HUDEP-2 (cell line): ENCODE results near the gene SNX33.

ENCODE experiments used
- DNase-seq, 76 experiments: peaks; one replicate each; lab custom pipeline; 2025; ENCODE audit not compliant: unreplicated experiment in 76 of 76; lab: John Stamatoyannopoulos, UW

The SNX33 gene

DNA sequence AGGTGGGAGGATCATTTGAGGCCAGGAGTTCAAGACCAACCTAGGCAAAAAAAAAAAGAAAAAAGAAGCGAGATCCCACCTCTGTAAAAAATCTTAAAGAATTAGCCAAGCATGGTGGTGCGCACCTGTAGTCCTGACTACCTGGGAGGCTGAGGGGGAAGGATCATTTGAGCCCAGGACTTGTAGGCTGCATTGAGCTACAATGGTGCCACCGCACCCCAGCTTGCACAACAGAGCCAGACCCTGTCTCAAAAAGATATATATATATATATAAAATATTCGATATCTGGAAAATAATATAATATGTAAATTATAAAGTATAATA is 6.6 kb upstream of the SNX33 start:
- no peak for DNase-seq

DNA sequence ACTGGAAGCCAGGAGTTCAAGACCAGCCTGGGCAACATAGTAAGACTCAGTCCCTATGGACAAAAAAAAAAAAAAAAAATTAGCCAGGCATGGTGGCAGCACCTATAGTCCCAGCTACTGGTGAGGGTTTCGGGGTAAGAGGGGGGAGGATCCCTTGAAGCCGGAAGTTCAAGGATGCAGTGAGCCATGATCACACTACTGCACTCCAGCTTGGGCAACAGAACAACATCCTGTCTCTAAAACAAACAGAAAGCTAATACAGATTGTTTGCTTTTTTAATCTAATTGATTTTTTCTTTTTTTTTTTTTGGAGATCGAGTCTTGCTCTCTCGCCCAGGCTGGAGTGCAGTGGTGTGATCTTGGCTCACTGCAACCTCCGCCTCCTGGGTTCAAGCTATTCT is 6.1 kb upstream of the SNX33 start:
- DNase-seq, result no peak

DNA sequence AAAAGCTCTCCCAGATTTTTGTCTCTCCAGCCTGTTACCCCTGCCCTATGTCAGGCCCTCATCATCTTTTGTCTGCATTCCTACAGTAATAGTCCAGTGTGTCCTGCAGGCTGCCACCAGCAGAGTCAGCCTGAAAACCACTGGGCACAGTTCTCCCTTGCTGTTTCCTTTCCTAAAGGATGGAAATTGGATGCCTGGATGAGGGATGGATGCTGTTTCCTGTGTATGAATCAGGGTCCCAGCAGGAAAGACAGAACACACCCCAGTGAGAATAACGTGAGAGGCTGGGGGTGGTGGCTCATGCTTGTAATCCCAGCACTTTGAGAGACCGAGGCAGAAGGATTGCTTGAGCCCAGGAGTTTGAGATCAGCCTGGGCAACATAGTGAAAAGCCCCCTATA is 3.3 kb upstream of the SNX33 start:
- DNase-seq, result no peak

DNA sequence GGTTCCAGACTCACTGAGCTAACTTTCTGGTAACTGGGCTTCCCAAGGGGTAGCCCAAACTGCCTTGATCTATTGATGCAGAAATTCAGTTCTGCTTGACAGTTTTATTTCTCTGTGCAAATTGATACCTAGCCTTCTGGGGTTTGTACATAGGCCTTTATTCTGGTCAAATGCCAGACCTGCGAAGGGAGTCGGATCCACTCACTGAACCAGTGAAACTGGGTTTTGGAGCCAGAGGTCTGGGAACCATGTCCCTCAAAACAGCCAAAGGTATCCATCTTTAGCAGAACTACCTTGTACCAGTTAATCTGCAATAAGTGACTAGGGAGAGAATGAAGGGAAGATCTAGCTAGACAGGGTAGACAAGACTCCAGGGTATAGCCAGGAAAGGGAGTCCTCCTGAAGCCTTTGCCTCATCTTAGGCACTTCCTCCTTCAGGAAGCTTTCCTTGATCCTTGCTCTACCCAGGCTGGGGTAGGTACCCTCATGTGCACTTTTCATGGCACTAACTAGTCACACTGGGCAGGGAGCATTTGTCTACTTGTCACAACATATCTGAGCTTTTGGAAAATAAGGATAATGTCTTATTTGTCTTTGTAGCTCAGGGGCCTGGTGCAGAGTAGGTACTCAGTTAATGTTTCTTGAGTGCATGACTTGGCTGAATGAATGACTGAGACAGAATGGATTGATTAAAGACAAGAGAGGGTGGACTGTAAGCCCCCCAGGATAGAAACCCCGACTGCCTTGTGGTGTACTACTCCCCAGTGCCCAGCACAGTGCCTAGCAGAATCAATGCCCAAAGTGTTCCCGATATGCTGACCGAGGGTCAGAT is 1.4 kb upstream of the SNX33 start:
- DNase-seq, result no peak

DNA sequence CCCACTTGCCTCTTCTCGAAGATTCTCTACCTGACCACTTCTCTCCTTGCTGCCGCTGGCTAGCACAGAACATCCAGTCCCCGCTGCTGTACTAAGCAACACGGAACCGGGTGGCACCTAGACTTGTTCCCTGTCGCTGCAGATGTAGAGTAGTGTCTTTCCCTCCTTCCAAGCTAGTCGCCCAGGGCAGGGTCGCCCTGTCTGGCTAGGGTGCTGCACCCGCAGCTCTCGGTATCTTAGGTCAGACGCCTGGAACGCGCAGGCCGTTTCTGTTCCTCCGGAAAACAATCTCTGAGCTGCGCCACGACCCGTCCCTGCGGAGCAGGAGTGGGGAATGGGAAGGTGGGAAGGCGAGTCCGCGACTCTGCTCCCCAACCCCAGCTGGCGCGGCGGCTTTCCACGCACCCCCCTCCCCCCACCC is 758 bp upstream of the SNX33 start:
- DNase-seq, result no peak

DNA sequence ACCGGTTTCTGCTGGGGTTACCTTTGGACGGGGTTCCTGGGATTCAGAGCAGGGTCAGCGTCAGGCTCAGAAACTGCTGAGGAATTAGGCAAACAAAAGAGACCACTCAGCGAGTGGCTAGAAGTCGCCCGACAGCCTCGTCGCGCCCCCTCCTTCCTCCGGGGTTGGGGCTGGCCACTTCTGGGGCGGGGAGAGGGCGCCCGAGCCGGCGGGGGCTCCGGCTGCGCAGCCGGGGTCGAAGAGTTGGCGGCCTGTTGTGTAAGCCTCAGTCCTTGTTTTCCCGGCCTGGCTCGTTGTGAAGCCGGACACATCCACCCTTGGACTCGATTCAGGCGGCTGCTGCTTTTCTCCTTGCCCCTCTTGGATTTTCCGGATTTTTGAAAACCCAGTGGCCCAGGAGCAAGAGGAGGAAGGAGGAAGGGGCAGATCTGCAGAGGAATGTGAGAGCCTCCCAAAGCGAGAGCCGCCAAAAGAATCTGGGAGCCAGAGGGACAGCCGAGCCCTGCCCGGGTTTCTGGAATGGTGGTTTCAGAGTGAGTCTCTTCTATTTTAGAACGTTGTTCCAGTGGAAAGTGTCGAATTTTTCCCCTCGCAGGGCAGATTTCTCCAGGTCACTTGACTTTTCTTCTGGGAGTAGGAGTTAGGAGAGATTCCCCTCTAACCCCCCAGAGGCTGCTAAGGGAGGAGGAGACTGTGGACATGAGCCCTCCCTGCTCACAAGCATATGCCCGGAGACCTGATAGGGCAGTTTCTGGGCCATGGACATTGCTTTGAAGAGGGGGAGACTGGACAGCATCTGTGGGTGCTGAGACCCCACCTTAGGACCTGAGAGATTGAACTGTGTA is 666 bp downstream of the SNX33 start:
- DNase-seq, result no peak

DNA sequence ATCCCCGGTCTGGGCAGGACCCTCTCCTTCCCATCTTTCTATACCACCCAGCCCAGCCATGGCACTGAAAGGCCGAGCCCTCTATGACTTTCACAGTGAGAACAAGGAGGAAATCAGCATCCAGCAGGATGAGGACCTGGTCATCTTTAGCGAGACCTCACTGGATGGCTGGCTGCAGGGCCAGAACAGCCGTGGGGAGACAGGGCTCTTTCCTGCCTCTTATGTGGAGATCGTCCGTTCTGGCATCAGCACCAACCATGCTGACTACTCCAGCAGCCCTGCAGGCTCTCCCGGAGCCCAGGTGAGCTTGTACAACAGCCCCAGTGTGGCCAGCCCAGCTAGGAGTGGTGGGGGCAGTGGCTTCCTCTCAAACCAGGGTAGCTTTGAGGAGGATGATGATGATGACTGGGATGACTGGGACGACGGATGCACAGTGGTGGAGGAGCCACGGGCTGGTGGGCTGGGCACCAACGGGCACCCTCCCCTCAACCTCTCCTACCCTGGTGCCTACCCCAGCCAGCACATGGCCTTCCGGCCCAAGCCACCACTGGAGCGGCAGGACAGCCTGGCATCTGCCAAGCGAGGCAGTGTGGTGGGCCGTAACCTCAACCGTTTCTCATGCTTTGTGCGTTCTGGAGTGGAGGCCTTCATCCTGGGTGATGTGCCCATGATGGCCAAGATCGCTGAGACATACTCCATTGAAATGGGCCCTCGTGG is 1.5 kb downstream of the SNX33 start:
- no peak for DNase-seq

DNA sequence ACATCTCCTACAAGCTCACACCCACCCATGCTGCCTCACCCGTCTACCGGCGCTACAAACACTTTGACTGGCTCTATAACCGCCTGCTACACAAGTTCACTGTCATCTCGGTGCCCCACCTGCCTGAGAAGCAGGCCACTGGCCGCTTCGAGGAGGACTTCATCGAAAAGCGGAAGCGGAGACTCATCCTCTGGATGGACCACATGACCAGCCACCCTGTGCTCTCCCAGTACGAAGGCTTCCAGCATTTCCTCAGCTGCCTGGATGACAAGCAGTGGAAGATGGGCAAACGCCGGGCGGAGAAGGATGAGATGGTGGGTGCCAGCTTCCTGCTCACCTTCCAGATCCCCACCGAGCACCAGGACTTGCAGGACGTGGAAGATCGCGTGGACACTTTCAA is 2.1 kb downstream of the SNX33 start:
- DNase-seq, result no peak

DNA sequence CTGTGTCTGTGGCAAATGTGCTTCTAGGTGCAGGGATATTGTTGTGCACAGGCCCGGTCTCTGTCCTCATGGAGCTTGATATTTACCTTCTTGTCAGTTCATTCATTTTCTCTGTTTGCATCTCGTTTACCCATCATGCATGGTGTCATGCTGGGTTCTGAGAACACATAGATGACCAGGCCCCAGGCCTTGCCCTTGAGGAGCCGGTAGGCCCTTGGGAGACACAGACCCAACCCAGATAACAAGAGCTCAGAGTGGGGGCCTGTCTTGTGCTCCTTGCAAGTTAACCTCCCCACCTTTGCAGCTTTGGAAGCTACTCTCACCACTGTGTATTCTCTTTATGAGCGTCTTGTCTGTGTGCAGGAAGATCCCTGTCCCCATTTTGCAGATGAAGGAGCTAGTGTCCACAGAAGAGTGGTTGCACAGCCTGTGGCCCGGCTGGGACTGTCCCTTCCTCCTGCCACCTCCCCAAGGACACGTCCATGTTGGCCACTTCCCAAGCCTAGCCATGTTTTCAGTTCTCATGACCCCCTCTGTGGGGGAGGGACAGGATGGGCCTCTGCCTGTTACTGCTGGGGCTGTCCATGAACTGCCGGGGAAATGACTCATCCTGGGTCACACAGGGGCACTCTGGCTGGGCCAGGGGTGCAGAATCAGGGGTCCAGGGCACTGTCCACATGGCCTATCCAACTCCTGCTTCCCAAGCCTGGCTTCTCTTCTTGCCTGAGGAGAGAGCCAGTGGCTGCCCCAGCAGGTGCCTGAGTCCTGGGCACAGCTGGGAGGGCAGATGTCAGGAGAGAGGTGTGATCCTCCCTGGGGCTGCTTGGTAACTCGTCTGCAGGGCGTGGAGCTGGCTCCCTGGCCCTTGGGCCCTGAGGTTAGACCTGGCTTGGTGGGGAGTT is 3.4 kb downstream of the SNX33 start:
- peak in 25 of 76 experiments; percentile 9 to 57 (median 22) for DNase-seq

DNA sequence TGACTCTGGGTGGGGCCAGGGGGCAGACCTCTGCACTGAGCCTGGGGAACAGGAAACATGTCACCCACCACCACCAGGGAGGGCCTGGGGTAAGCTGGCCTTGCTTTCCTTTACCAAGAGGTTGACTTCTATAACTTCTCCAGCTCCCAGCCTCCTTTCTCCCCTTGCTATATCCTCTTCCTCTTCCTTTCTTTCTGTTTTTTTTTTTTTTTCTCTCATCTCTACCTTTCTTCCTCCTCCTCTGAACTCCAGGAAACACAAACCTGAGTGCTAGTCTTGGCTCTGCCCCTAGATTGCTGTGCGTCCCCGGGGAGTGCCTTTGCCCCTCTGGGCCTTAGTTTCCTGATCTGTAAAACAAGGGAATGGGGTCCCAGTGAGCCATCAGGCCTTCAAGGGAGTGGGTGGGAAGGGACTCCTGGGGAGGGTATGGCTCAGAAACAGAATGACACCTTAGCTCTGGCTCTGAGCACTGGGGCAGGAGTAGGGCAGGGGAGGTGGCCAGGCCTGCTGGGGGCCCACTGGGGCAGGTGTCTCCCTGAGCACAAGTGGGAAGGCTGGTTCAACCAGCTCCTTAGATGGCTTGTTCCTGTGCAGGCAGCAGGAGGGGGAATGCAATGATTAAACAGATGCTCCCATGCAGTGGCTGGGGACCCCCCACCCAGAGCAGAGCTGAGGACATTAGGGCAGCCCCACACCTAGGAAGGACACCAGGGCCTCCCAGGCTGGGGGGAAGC is 4.3 kb downstream of the SNX33 start:
- no peak for DNase-seq

DNA sequence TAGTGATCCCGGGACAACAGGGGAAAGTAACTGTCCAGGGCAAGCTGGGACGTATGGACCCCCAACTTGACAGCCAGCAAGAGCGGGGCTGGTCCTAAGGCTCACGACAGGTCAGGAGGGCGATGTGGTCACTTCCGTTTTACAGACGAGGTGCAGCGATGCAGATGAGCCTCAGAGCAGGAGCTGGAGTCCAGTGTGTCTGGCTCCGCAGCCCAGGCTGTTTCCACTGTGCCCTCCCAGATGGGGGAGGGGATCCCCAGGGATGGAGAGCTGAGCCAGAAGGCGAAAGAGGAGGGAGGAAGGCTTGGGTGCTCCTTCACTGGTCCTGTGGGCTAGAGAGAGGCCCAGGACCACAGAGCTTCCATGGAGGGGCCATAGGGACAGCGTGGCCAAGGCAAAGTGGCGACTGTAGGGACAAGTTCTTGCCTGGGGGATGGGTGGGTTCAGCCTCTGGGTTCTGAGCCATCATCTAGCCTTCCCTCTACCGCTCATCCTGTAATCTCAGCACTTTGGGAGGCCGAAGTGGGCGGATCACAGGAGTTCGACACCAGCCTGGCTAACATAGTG is 5.7 kb downstream of the SNX33 start:
- no peak for DNase-seq

DNA sequence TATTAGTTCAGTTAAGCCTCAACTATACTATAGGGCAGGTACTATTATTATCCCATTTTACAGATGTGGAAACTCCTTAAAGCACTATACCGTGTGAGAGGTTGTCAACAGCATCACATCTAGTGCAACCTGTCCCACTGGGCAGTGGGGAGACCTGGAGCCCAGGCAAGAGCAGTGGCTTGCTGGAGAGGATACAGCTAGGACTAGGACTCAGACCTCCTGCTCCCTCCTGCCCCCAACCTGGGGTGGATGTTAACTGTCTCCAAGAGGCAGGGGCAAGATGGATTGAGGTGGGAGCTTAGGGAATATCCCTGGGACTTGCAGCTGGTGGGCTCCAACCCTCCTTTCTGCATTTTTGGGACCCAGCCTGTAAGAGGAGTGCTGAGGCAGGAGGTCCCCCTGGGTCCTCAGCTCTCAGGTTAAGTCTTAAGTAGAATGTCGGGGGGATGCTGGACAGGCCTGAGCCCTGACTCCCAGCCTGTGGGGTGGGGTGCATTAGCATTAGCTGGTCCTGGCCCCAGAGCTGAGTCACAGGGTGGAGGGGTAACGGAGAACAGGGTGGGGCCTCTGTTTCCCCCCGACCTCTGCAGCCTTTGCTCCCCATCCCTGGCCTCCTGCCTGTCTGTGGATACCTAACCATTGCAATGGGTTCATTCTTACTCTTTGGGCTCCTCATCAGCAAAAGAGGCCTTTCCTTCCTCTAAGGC is 6.6 kb downstream of the SNX33 start:
- no peak for DNase-seq

DNA sequence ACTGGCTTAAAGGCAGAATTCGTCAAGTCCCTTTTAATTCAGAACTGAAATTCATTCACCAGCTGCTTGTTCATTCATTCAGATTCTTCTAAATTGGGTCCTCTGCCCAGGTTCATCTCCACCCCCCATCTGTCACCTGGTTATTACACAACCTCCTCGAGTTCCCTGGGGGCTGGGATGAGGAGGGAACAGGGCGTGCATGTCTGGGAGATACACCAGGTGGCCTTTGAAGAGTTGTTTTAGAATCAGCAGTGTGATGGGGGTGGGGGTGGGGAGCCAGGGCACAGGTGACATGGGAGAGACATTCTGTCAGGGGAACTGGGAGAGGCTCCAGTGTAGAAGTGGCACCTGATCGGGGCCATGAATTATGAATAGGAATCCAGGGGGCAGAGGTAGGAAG is 8.2 kb downstream of the SNX33 start:
- DNase-seq, result no peak

DNA sequence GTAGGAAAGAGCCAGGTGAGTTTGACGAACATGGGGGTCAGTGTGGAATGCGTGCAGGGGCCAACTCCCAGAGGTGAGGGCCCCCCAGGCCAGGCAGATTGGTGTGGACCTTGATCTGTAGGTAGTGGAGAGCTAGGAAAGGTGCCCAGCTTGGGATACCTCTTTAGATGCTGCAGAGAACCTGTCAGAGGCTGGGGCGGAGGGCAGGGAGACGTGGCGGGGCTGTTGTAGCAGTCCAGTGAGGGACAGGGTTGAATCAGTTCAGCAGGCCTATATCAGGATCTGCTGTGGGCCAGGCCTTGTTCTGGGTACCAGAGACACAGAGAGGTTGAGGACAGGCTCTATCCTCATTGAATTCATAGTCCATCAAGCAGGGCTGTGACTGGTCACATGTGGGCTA is 8.6 kb downstream of the SNX33 start:
- no peak for DNase-seq

DNA sequence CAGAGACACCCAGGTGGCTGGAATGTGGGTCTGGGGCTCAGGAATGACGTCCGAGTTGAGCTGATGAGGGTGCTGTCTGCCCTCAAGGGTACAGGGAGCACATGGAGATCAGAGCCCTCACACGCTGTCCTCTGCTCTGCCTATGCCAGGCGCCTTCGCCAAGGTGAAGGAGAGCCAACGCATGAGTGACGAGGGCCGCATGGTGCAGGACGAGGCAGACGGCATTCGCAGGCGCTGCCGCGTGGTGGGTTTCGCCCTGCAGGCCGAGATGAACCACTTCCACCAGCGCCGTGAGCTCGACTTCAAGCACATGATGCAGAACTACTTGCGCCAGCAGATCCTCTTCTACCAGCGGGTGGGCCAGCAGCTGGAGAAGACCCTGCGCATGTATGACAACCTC is 9.1 kb downstream of the SNX33 start:
- no peak for DNase-seq

DNA sequence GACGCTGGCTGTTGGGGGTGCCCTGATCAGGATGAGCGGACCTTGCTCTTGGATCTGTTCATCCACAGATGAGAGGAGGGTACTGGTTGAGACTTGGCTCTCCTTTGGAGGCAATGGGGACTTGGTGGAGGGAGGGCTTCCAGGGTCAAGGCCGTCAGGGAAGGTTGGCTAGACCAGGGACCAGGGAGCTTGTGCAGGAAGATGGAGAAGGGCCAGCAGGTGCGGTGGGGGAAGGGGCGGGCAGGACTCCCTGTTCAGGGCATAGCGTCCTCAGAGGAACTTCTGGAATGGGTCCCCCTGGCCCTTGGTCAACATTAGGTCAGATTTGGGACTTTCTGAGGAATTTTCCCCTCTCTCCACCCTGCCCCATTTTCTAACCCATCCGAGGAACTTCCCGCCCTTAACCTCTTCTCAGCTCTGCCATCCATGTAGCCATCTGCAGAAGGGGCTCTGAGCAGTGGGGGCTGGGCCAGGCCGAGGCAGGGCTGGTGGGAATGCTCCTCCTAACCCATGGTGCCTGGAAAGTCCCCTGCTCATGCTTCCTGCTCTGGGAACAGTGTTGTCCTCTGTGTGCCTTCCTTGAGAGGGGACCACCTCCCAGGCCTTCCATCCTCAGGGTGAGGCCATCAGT is 11.5 kb downstream of the SNX33 start:
- no peak for DNase-seq

DNA sequence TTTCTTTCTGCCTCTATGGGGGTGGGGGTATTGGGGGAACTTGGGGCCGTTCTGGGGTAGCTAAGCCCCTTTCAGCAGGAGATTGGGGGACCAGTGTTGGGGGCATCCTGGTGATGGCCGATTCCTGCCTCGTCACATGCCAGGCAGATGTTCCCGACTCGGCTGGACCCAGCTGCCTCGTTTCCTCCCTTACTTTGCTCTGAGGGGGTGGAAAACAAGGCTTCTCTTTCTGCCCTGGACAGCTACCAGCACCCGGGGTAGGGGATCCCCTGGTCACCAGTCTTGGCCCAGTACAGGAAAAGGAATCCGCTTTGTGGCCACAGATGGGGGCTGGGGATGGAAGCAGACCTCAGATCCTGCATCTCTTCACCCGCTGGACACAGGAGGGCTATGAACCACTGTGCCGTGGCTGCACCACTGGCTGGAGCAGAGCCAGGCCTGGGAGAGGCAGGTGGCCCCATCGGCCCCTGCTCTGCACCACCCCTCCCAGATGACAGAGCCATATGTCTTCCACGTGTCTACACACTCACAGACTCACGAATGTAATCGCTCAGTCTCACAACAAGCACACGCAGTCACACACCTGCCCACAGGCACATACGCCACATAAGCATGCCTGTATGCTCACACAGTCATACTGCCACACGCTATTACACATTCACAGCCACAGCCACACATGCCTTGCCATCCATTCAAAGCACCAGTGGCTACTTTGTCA is 12.4 kb downstream of the SNX33 start:
- DNase-seq, result no peak
